ENCODE measurements around the gene MMP14. TPM values are rescaled to one million over a fixed set of nuclear protein-coding genes. Genes with fewer than 3 reads are reported as not detected.

The MMP14 gene
- total and polyA plus RNA-seq, 2 experiments from 2014 or later = 7.0 to 56.4 TPM

DNA sequence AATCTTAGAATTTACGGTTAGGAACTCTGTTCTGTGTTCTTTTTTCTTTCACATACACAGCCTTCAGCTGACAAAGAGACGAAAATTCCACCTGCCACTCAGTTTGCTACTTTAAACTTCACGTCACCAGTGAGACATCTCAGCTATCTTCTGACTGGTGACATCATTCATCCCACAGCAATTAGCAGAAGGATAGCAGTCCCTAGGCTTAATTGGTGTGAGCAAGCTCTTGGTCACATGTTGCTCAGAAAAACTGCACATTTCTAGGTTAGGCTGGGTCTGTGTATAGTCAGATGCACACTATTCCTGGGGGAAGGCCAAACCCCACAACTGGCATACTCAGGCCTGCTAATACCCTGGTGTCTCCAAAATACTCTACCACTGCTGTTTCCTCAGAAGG is 45.1 kb upstream of the MMP14 start:
- ATAC-seq (no peak), DNase-seq (ENCODE audit: low spot score) (no peak)
- Histone ChIP-seq H4K20me1 (replicated peaks; ENCODE audit: insufficient read depth) (no peaks in the 10 kb centered on the region), H3K27me3 (ENCODE audit: insufficient read depth) (no peaks in the 10 kb centered on the region), H3K36me3 (ENCODE audit: insufficient read depth) (no peaks in the 10 kb centered on the region), H2AFZ (no peak overlapping the region), H3K79me2 (replicated peaks; ENCODE audit: insufficient read depth) (no peaks in the 10 kb centered on the region), H3K9me2 (ENCODE audit: insufficient read depth) (0 out of 2 replicates have a peak, but pooled peaks cover 6% of the 10 kb centered on the region), H3K4me2 (no peak overlapping the region), H3F3A (replicated peaks; ENCODE audit: low read depth) (no peaks in the 10 kb centered on the region), H3K4me3 (no peak overlapping the region), H3K4me1 (ENCODE audit: insufficient read depth) (peaks cover 3% of the 10 kb centered on the region; the same call in 1 of the 2 replicates), H3K27ac (ENCODE audit: low read depth) (no peak overlapping the region)
- no peak overlapping the region for H3K27ac Mint-ChIP-seq
- H3K4me3 Mint-ChIP-seq = no peak overlapping the region
- peaks cover 3% of the 10 kb centered on the region for H3K4me1 Mint-ChIP-seq
- H3K27me3 Mint-ChIP-seq (ENCODE audit: insufficient read depth, low read depth, poor library complexity) = peaks cover 5% of the 10 kb centered on the region
- H3K36me3 Mint-ChIP-seq (ENCODE audit: low read depth) = peaks cover 4% of the 10 kb centered on the region
- H3K9me3 Mint-ChIP-seq = peaks cover 5% of the 10 kb centered on the region; the same call in 2 of the 3 replicates
- TF ChIP-seq NANOG (IDR thresholded peaks at IDR 0.05; ENCODE audit: borderline replicate concordance) = no peak
- TF ChIP-seq CREB1 (CRISPR knock-in tag; IDR thresholded peaks at IDR 0.05; ENCODE audit: low read depth) = no peak
- no peak for TF ChIP-seq POLR2AphosphoS5 (IDR thresholded peaks at IDR 0.05; ENCODE audit: low read depth)
- TF ChIP-seq, protein P1, sequence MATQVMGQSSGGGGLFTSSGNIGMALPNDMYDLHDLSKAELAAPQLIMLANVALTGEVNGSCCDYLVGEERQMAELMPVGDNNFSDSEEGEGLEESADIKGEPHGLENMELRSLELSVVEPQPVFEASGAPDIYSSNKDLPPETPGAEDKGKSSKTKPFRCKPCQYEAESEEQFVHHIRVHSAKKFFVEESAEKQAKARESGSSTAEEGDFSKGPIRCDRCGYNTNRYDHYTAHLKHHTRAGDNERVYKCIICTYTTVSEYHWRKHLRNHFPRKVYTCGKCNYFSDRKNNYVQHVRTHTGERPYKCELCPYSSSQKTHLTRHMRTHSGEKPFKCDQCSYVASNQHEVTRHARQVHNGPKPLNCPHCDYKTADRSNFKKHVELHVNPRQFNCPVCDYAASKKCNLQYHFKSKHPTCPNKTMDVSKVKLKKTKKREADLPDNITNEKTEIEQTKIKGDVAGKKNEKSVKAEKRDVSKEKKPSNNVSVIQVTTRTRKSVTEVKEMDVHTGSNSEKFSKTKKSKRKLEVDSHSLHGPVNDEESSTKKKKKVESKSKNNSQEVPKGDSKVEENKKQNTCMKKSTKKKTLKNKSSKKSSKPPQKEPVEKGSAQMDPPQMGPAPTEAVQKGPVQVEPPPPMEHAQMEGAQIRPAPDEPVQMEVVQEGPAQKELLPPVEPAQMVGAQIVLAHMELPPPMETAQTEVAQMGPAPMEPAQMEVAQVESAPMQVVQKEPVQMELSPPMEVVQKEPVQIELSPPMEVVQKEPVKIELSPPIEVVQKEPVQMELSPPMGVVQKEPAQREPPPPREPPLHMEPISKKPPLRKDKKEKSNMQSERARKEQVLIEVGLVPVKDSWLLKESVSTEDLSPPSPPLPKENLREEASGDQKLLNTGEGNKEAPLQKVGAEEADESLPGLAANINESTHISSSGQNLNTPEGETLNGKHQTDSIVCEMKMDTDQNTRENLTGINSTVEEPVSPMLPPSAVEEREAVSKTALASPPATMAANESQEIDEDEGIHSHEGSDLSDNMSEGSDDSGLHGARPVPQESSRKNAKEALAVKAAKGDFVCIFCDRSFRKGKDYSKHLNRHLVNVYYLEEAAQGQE (IDR thresholded peaks at IDR 0.05; ENCODE audit: unreplicated experiment) = no peak
- TF ChIP-seq EZH2phosphoT487 (IDR thresholded peaks at IDR 0.05; ENCODE audit: unreplicated experiment) = no peak
- TF ChIP-seq JUNB (IDR thresholded peaks at IDR 0.05; ENCODE audit: unreplicated experiment) = no peak
- TF ChIP-seq ZNF331 (CRISPR knock-in tag; IDR thresholded peaks at IDR 0.05; ENCODE audit: low read depth) = no peak
- TF ChIP-seq, protein P2, sequence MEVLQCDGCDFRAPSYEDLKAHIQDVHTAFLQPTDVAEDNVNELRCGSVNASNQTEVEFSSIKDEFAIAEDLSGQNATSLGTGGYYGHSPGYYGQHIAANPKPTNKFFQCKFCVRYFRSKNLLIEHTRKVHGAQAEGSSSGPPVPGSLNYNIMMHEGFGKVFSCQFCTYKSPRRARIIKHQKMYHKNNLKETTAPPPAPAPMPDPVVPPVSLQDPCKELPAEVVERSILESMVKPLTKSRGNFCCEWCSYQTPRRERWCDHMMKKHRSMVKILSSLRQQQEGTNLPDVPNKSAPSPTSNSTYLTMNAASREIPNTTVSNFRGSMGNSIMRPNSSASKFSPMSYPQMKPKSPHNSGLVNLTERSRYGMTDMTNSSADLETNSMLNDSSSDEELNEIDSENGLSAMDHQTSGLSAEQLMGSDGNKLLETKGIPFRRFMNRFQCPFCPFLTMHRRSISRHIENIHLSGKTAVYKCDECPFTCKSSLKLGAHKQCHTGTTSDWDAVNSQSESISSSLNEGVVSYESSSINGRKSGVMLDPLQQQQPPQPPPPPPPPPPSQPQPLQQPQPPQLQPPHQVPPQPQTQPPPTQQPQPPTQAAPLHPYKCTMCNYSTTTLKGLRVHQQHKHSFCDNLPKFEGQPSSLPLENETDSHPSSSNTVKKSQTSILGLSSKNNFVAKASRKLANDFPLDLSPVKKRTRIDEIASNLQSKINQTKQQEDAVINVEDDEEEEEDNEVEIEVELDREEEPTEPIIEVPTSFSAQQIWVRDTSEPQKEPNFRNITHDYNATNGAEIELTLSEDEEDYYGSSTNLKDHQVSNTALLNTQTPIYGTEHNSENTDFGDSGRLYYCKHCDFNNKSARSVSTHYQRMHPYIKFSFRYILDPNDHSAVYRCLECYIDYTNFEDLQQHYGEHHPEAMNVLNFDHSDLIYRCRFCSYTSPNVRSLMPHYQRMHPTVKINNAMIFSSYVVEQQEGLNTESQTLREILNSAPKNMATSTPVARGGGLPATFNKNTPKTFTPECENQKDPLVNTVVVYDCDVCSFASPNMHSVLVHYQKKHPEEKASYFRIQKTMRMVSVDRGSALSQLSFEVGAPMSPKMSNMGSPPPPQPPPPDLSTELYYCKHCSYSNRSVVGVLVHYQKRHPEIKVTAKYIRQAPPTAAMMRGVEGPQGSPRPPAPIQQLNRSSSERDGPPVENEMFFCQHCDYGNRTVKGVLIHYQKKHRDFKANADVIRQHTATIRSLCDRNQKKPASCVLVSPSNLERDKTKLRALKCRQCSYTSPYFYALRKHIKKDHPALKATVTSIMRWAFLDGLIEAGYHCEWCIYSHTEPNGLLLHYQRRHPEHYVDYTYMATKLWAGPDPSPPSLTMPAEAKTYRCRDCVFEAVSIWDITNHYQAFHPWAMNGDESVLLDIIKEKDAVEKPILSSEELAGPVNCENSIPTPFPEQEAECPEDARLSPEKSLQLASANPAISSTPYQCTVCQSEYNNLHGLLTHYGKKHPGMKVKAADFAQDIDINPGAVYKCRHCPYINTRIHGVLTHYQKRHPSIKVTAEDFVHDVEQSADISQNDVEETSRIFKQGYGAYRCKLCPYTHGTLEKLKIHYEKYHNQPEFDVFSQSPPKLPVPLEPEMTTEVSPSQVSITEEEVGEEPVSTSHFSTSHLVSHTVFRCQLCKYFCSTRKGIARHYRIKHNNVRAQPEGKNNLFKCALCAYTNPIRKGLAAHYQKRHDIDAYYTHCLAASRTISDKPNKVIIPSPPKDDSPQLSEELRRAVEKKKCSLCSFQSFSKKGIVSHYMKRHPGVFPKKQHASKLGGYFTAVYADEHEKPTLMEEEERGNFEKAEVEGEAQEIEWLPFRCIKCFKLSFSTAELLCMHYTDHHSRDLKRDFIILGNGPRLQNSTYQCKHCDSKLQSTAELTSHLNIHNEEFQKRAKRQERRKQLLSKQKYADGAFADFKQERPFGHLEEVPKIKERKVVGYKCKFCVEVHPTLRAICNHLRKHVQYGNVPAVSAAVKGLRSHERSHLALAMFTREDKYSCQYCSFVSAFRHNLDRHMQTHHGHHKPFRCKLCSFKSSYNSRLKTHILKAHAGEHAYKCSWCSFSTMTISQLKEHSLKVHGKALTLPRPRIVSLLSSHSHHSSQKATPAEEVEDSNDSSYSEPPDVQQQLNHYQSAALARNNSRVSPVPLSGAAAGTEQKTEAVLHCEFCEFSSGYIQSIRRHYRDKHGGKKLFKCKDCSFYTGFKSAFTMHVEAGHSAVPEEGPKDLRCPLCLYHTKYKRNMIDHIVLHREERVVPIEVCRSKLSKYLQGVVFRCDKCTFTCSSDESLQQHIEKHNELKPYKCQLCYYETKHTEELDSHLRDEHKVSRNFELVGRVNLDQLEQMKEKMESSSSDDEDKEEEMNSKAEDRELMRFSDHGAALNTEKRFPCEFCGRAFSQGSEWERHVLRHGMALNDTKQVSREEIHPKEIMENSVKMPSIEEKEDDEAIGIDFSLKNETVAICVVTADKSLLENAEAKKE (CRISPR knock-in tag; IDR thresholded peaks at IDR 0.05) = no peak
- TF ChIP-seq, protein P3, sequence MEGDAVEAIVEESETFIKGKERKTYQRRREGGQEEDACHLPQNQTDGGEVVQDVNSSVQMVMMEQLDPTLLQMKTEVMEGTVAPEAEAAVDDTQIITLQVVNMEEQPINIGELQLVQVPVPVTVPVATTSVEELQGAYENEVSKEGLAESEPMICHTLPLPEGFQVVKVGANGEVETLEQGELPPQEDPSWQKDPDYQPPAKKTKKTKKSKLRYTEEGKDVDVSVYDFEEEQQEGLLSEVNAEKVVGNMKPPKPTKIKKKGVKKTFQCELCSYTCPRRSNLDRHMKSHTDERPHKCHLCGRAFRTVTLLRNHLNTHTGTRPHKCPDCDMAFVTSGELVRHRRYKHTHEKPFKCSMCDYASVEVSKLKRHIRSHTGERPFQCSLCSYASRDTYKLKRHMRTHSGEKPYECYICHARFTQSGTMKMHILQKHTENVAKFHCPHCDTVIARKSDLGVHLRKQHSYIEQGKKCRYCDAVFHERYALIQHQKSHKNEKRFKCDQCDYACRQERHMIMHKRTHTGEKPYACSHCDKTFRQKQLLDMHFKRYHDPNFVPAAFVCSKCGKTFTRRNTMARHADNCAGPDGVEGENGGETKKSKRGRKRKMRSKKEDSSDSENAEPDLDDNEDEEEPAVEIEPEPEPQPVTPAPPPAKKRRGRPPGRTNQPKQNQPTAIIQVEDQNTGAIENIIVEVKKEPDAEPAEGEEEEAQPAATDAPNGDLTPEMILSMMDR (conservative IDR thresholded peaks at IDR 0.05; ENCODE audit: low read depth in 2 of 2) = no peak
- no peak for TF ChIP-seq ZNF114 (CRISPR knock-in tag; IDR thresholded peaks at IDR 0.05)
- no peak for TF ChIP-seq EZH2 (IDR thresholded peaks at IDR 0.05; ENCODE audit: low read depth, unreplicated experiment)
- no peak for TF ChIP-seq STAT1 (IDR thresholded peaks at IDR 0.05; ENCODE audit: unreplicated experiment)
- TF ChIP-seq, protein P4, sequence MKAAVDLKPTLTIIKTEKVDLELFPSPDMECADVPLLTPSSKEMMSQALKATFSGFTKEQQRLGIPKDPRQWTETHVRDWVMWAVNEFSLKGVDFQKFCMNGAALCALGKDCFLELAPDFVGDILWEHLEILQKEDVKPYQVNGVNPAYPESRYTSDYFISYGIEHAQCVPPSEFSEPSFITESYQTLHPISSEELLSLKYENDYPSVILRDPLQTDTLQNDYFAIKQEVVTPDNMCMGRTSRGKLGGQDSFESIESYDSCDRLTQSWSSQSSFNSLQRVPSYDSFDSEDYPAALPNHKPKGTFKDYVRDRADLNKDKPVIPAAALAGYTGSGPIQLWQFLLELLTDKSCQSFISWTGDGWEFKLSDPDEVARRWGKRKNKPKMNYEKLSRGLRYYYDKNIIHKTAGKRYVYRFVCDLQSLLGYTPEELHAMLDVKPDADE (IDR thresholded peaks at IDR 0.05) = no peak

Data from GM23338 (cell line).